Keratinocyte (primary cell): ENCODE results near the gene PLK1. TPM values are rescaled to one million over a fixed set of nuclear protein-coding genes. Genes with fewer than 3 reads are reported as not detected.

Experiments
- DNase-seq: peaks from one replicate; pipeline ENCODE4 v3.0.0-alpha.2; 2011; ENCODE audit warnings: low read depth, missing footprints, low spot score
- FAIRE-seq: peaks from 2 replicates; lab custom pipeline; 2011; peaks lifted over from hg19 to GRCh38; lab: Jason Lieb, UNC
- H2AFZ ChIP-seq: 2 replicates; pipeline ENCODE4 v1.6.0; 2012; ENCODE audit warnings: low read length, control low read depth, inconsistent platforms; ENCODE audit not compliant: control insufficient read depth
- H3K27ac ChIP-seq: 2 replicates; pipeline ENCODE4 v1.5.1; 2011; ENCODE audit warnings: low read length; ENCODE audit not compliant: control insufficient read depth, insufficient read depth
- H3K27me3 ChIP-seq: 3 replicates; pipeline ENCODE4 v1.6.0; 2011; ENCODE audit warnings: low read length; ENCODE audit not compliant: control insufficient read depth, insufficient read depth; ENCODE audit errors: extremely low read depth
- H3K36me3 ChIP-seq, 2 experiments: 2 replicates in 1 of 2; 3 replicates in 1 of 2; pipeline ENCODE4 v1.5.1; 2011; ENCODE audit warnings: low read length in 2 of 2, mild to moderate bottlenecking in 1 of 2; ENCODE audit not compliant: control insufficient read depth in 2 of 2, insufficient read depth in 2 of 2; ENCODE audit errors: extremely low read depth in 1 of 2
- H3K4me1 ChIP-seq: 3 replicates; pipeline ENCODE4 v1.5.1; 2011; ENCODE audit warnings: low read length; ENCODE audit not compliant: control insufficient read depth, insufficient read depth; ENCODE audit errors: extremely low read depth
- H3K4me2 ChIP-seq: 3 replicates; pipeline ENCODE4 v1.6.0; 2011; ENCODE audit warnings: low read depth, low read length; ENCODE audit not compliant: control insufficient read depth, insufficient read depth; ENCODE audit errors: extremely low read depth
- H3K4me3 ChIP-seq, 3 experiments: fragments of 200-600 bp in 1 of 3; sonication (generic) in 1 of 3; 2 replicates in 2 of 3; 3 replicates in 1 of 3; pipeline ENCODE4 v1.5.1; 2011 to 2016; ENCODE audit warnings: low read length in 3 of 3, mild to moderate bottlenecking in 3 of 3, control low read depth in 2 of 3, inconsistent platforms in 1 of 3, low read depth in 1 of 3, mixed read lengths in 1 of 3, mixed run types in 1 of 3, moderate library complexity in 1 of 3; ENCODE audit not compliant: control insufficient read depth in 2 of 3, insufficient read depth in 2 of 3; ENCODE audit errors: extremely low read depth in 1 of 3
- H3K79me2 ChIP-seq: 2 replicates; pipeline ENCODE4 v1.6.0; 2012; ENCODE audit warnings: low read length; ENCODE audit not compliant: control insufficient read depth, insufficient read depth
- H3K9ac ChIP-seq: 3 replicates; pipeline ENCODE4 v1.6.0; 2011; ENCODE audit warnings: low read length; ENCODE audit not compliant: control insufficient read depth, insufficient read depth; ENCODE audit errors: extremely low read depth
- H3K9me1 ChIP-seq: 3 replicates; pipeline ENCODE4 v1.6.0; 2011; ENCODE audit warnings: low read length; ENCODE audit not compliant: control insufficient read depth, insufficient read depth; ENCODE audit errors: extremely low read depth
- H3K9me3 ChIP-seq: 2 replicates; pipeline ENCODE4 v1.5.1; 2012; ENCODE audit warnings: low read depth, low read length; ENCODE audit not compliant: control insufficient read depth
- H4K20me1 ChIP-seq: 3 replicates; pipeline ENCODE4 v1.6.0; 2011; ENCODE audit warnings: low read length; ENCODE audit not compliant: control insufficient read depth, insufficient read depth; ENCODE audit errors: extremely low read depth
- CTCF ChIP-seq, 3 experiments: IDR thresholded peaks in 1 of 3; conservative IDR thresholded peaks in 1 of 3; optimal IDR thresholded peaks in 1 of 3; 2 replicates in 2 of 3; 3 replicates in 1 of 3; pipeline versions ENCODE3 to v1.5.1; 2011; ENCODE audit warnings: low read length in 3 of 3, mild to moderate bottlenecking in 3 of 3, moderate library complexity in 2 of 3, control low read depth in 1 of 3, inconsistent platforms in 1 of 3; ENCODE audit not compliant: insufficient read depth in 2 of 3; ENCODE audit errors: extremely low read depth in 1 of 3
- EZH2 ChIP-seq: IDR thresholded peaks from one replicate; pipeline ENCODE4 v1.6.1; 2012; ENCODE audit warnings: inconsistent platforms, mild to moderate bottlenecking, low read length, moderate library complexity
- dilution Hi-C: fragments of 300-500 bp; cut with MboI; formaldehyde crosslinking; loops from one replicate; pipeline ENCODE4 v1.7.0; 2020; ENCODE audit warnings: low sequenced_read_pairs; ENCODE audit not compliant: extremely low pct_ligation_motif_present
- polyA plus RNA-seq, 5 experiments: library from polyadenylated mRNA; depleted of rRNA in 3 of 5; stranded (reverse) in 3 of 5; stranded (forward) in 1 of 5; unstranded in 1 of 5; fragments of >200 nt; gene quantifications; 1 replicate in 1 of 5; 2 replicates in 3 of 5; 3 replicates in 1 of 5; pipeline versions ENCODE4 v1.2.1 to v1.2.3, GENCODE V29; 2011 to 2012; ENCODE audit warnings: missing spikeins in 2 of 5, low read depth in 1 of 5, low replicate concordance in 1 of 5

PLK1 gene
- polyA plus RNA-seq, 1 donor (not counting 4 experiments of a cell fraction or from before 2014, with no cell fraction given), result 21.2 TPM

- TF ChIP-seq CTCF (optimal IDR thresholded peaks at IDR 0.05 in 1 of 3, IDR thresholded peaks at IDR 0.05 in 1 of 3, conservative IDR thresholded peaks at IDR 0.05 in 1 of 3; ENCODE audit: extremely low read depth in 1 of 3, insufficient read depth in 2 of 3, low read length in 3 of 3), result no peak
- TF ChIP-seq EZH2, result no peak
- FAIRE-seq (no peak), DNase-seq (no peak)
- Histone ChIP-seq H3K27me3 (no peaks in the 10 kb centered on the region), H4K20me1 (no peaks in the 10 kb centered on the region), H3K36me3 (peaks cover 6 to 8% of the 10 kb centered on the region in 2 experiments), H3K4me1 (peaks cover 13% of the 10 kb centered on the region), H3K9me3 (no peaks in the 10 kb centered on the region), H3K4me2 (peak overlapping the region; percentile 85), H3K27ac (peak overlapping the region; percentile 27), H3K9ac (peak overlapping the region; percentile 98), H3K9me1 (peaks cover 2% of the 10 kb centered on the region), H2AFZ (no peak overlapping the region), H3K79me2 (peaks cover 67% of the 10 kb centered on the region), H3K4me3 (peak overlapping the region; percentile 89 to 99 (median 99))
- dilution Hi-C loops, result no loop called here
Observed at GRCh38 chr16:23642246-23642774, 36.4 kb upstream of the PLK1 start.

GRCh38 chr16:23650674-23651416 is 27.8 kb upstream of the PLK1 start:
- peaks cover 77% of the 10 kb centered on the region for H3K79me2 ChIP-seq

More at GRCh38 chr16:23650674-23651416, 27.8 kb upstream of the PLK1 start:
- TF ChIP-seq CTCF (optimal IDR thresholded peaks at IDR 0.05 in 1 of 3, IDR thresholded peaks at IDR 0.05 in 1 of 3, conservative IDR thresholded peaks at IDR 0.05 in 1 of 3; ENCODE audit: extremely low read depth in 1 of 3, insufficient read depth in 2 of 3, low read length in 3 of 3) (no peak), EZH2 (no peak)
- dilution Hi-C loops, result no loop called here
- Histone ChIP-seq H3K4me3 (no peak overlapping the region), H3K36me3 (peaks cover 4 to 10% of the 10 kb centered on the region in 2 experiments), H3K9me3 (no peaks in the 10 kb centered on the region), H4K20me1 (no peaks in the 10 kb centered on the region), H3K27ac (no peak overlapping the region), H3K4me1 (no peaks in the 10 kb centered on the region), H3K9ac (no peak overlapping the region), H3K27me3 (no peaks in the 10 kb centered on the region), H3K9me1 (no peaks in the 10 kb centered on the region), H3K4me2 (no peak overlapping the region), H2AFZ (no peak overlapping the region)
- DNase-seq (no peak), FAIRE-seq (no peak)
